ENCODE results near the gene KIF6. TPM values are rescaled to one million over a fixed set of nuclear protein-coding genes. Genes with fewer than 3 reads are reported as not detected.

Gene KIF6
- 0.25 TPM in 1 of 2 replicates, not detected in the other for total RNA-seq

DNA sequence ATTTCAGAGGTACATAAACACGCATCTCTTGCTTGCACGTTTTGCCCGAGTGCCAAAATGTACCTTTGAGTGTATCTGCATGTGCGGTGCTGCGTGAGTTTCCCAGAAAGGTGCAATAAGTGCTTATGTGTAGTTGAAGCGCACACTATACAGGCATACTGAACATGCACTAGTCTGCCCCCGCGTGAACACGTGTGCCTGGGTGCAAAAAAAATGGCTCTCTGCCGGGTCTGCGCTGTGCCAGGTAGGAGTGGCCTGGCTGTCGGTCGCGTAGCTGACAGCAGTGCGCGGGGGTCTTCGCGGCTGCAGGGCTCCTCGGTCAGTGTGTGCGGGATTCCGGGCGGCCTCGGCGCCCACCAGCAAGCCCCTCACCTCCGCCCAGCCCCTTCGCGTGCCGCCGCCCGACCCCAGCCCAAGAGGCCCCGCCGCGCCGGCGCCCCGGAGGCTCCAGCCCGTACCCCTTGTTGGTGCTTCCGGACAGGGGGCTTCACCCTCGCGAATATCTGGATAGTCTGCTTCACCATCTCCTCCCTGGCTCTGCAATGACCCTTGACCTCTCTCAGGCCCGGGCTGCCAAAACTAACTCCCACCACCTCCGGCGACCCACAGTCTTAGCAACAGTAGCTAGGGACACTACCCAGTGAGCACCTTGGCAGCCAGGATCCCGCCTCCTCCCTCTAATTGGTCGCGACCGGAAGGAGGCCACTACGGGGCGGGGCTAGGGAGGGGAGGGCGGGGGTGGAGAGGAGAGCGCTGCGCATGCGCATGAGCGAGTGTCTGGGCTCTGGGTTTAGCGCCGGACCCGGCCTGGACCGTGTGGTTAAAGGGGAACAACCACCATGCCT, at the start of gene KIF6:
Gene KIF6 (minus strand): TSS at position 622 of the 845 bp plus-strand sequence. CDS start 98 bp downstream, at position 524.

GRCh38 chr6:39322306-39322850, 402.8 kb downstream of the KIF6 start, which contains the start of gene KCNK16:
Gene KCNK16, minus strand, starts transcription at chr6:39322702. Its CDS starts 162 bp downstream, at chr6:39322540.

GRCh38 chr6:39314273-39314795, 410.9 kb downstream of the KIF6 start, which contains the start of gene KCNK17:
Gene KCNK17, minus strand, starts transcription at chr6:39314419. Its CDS starts 99 bp downstream, at chr6:39314320.

Other genes with a start within 250 kb of the KIF6 start
- 0.16 and 0.57 TPM in 2 replicates for gene DAAM2, start 67.0 kb upstream of the KIF6 start, total RNA-seq
- gene MOCS1, start 209.1 kb upstream of the KIF6 start, total RNA-seq = 6.8 and 15.1 TPM in 2 replicates